ENCODE data around the gene SLC49A3. TPM values are rescaled to one million over a fixed set of nuclear protein-coding genes. Genes with fewer than 3 reads are reported as not detected.
A peak's percentile ranks its signal among the peaks of the same experiment; 100 is the strongest.

Gene SLC49A3
- total and polyA plus RNA-seq, 2 of the 13 experiments (the other 11 are each of a cell fraction or from before 2014, with no cell fraction given): 0.07 to 0.17 TPM

GRCh38 chr4:692771-693554 is 4.0 kb upstream of the SLC49A3 start:
- FAIRE-seq (no peak), DNase-seq (ENCODE audit: low spot score) (peak; percentile 68), ATAC-seq (peak; percentile 90)
- H4K20me1 ChIP-seq (ENCODE audit: insufficient read depth, low read length): no peaks in the 10 kb centered on the region
- no peaks in the 10 kb centered on the region for H3K79me2 ChIP-seq (ENCODE audit: insufficient read depth, low read length)
- peaks cover 2 to 28% of the 10 kb centered on the region in 2 experiments; a peak in 3 of 5 replicates for H3K27me3 ChIP-seq (ENCODE audit: control insufficient read depth in 1 of 2, insufficient read depth in 2 of 2, low read length in 2 of 2)
- POLR2A ChIA-PET: no interaction called here
- peak overlapping the region; percentile 46 for H3K4me2 ChIP-seq (ENCODE audit: low read depth, low read length)
- intact Hi-C loops (cut with micrococcal nuclease; ENCODE audit: unreplicated experiment) (no loop called here), in situ Hi-C loops (cut with HindIII; ENCODE audit: extremely low pct_ligation_motif_present, low pct_unique_long_range_greater_than_20kb) (no loop called here)
- 40% methylated on average over 11 of the region's 32 CpGs for WGBS (ENCODE audit: low lambda C conversion rate)
- no peaks in the 10 kb centered on the region for H3K9me3 ChIP-seq (ENCODE audit: low read length)
- BruUV-seq (replicated peaks): no TSS peak
- H2AFZ ChIP-seq (ENCODE audit: low read length): no peak overlapping the region
- no peak overlapping the region for H3K27ac ChIP-seq (ENCODE audit: extremely low read length, insufficient read depth, low read length)
- H3K4me1 ChIP-seq (ENCODE audit: insufficient read depth, low read length): peaks cover 45% of the 10 kb centered on the region
- no peak overlapping the region for H3K4me3 ChIP-seq (replicated peaks in 1 of 3; ENCODE audit: insufficient read depth in 1 of 3, low read depth in 2 of 3, low read length in 3 of 3)
- CTCF ChIA-PET (ENCODE audit: low intra/inter-chr PET ratio, low total read pairs): no interaction called here
- H3K36me3 ChIP-seq (replicated peaks in 1 of 2; ENCODE audit: control insufficient read depth in 1 of 2, insufficient read depth in 2 of 2, low read length in 2 of 2): no peaks in the 10 kb centered on the region
- no peak overlapping the region for H3K9ac ChIP-seq (ENCODE audit: insufficient read depth, low read depth, low read length)
- no peak; the same call in 1 of the 2 replicates for TF ChIP-seq NFKB2 (CRISPR knock-in tag; IDR thresholded peaks at IDR 0.05; ENCODE audit: borderline replicate concordance)
- TF ChIP-seq ZNF674 (CRISPR knock-in tag; IDR thresholded peaks at IDR 0.05; ENCODE audit: low read depth): no peak
- no peak for TF ChIP-seq ZNF33B (CRISPR knock-in tag; IDR thresholded peaks at IDR 0.05)
- no peak for TF ChIP-seq KDM5A (IDR thresholded peaks at IDR 0.05; ENCODE audit: borderline replicate concordance, low read length)
- TF ChIP-seq, protein P1, sequence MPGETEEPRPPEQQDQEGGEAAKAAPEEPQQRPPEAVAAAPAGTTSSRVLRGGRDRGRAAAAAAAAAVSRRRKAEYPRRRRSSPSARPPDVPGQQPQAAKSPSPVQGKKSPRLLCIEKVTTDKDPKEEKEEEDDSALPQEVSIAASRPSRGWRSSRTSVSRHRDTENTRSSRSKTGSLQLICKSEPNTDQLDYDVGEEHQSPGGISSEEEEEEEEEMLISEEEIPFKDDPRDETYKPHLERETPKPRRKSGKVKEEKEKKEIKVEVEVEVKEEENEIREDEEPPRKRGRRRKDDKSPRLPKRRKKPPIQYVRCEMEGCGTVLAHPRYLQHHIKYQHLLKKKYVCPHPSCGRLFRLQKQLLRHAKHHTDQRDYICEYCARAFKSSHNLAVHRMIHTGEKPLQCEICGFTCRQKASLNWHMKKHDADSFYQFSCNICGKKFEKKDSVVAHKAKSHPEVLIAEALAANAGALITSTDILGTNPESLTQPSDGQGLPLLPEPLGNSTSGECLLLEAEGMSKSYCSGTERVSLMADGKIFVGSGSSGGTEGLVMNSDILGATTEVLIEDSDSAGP (CRISPR knock-in tag; IDR thresholded peaks at IDR 0.05; ENCODE audit: borderline replicate concordance): peak; percentile 36; the same call in 1 of the 2 replicates
- no peak for TF ChIP-seq SOX13 (IDR thresholded peaks at IDR 0.05)
- peak in 1 of 2 experiments; percentile 71; a peak in 1 of 4 replicates for TF ChIP-seq SOX13 (CRISPR knock-in tag; conservative IDR thresholded peaks at IDR 0.05 in 1 of 2, IDR thresholded peaks at IDR 0.05 in 1 of 2)
- TF ChIP-seq ZNF354B (CRISPR knock-in tag; IDR thresholded peaks at IDR 0.05): no peak
- TF ChIP-seq, protein P2, sequence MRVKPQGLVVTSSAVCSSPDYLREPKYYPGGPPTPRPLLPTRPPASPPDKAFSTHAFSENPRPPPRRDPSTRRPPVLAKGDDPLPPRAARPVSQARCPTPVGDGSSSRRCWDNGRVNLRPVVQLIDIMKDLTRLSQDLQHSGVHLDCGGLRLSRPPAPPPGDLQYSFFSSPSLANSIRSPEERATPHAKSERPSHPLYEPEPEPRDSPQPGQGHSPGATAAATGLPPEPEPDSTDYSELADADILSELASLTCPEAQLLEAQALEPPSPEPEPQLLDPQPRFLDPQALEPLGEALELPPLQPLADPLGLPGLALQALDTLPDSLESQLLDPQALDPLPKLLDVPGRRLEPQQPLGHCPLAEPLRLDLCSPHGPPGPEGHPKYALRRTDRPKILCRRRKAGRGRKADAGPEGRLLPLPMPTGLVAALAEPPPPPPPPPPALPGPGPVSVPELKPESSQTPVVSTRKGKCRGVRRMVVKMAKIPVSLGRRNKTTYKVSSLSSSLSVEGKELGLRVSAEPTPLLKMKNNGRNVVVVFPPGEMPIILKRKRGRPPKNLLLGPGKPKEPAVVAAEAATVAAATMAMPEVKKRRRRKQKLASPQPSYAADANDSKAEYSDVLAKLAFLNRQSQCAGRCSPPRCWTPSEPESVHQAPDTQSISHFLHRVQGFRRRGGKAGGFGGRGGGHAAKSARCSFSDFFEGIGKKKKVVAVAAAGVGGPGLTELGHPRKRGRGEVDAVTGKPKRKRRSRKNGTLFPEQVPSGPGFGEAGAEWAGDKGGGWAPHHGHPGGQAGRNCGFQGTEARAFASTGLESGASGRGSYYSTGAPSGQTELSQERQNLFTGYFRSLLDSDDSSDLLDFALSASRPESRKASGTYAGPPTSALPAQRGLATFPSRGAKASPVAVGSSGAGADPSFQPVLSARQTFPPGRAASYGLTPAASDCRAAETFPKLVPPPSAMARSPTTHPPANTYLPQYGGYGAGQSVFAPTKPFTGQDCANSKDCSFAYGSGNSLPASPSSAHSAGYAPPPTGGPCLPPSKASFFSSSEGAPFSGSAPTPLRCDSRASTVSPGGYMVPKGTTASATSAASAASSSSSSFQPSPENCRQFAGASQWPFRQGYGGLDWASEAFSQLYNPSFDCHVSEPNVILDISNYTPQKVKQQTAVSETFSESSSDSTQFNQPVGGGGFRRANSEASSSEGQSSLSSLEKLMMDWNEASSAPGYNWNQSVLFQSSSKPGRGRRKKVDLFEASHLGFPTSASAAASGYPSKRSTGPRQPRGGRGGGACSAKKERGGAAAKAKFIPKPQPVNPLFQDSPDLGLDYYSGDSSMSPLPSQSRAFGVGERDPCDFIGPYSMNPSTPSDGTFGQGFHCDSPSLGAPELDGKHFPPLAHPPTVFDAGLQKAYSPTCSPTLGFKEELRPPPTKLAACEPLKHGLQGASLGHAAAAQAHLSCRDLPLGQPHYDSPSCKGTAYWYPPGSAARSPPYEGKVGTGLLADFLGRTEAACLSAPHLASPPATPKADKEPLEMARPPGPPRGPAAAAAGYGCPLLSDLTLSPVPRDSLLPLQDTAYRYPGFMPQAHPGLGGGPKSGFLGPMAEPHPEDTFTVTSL (CRISPR knock-in tag; IDR thresholded peaks at IDR 0.05; ENCODE audit: borderline replicate concordance): peak; percentile 50; the same call in 1 of the 2 replicates
- TF ChIP-seq RARA (CRISPR knock-in tag; IDR thresholded peaks at IDR 0.05): peak; percentile 87
- no peak for TF ChIP-seq ZNF841 (CRISPR knock-in tag; IDR thresholded peaks at IDR 0.05; ENCODE audit: borderline replicate concordance)
- TF ChIP-seq NFRKB (IDR thresholded peaks at IDR 0.05): no peak
- no peak for TF ChIP-seq SMARCE1 (IDR thresholded peaks at IDR 0.05; ENCODE audit: borderline replicate concordance)
- TF ChIP-seq ZFP37 (CRISPR knock-in tag; IDR thresholded peaks at IDR 0.05; ENCODE audit: borderline replicate concordance): peak; percentile 71; the same call in 1 of the 2 replicates
- peak; percentile 90 for TF ChIP-seq ZNF746 (CRISPR knock-in tag; IDR thresholded peaks at IDR 0.05)
- no peak for TF ChIP-seq ATAD3A (CRISPR knock-in tag; IDR thresholded peaks at IDR 0.05)
